Erythroblast (primary cell): ENCODE data around the gene ODF2.

Experiments
- GATA1 ChIP-seq: IDR thresholded peaks from 2 replicates; pipeline ENCODE4 v1.6.1; 2011; ENCODE audit warnings: low read depth, mild to moderate bottlenecking, control low read depth, low read length, moderate library complexity
- POLR2A ChIP-seq: IDR thresholded peaks from 2 replicates; pipeline ENCODE4 v1.6.1; 2011; ENCODE audit warnings: mild to moderate bottlenecking, low read length

DNA sequence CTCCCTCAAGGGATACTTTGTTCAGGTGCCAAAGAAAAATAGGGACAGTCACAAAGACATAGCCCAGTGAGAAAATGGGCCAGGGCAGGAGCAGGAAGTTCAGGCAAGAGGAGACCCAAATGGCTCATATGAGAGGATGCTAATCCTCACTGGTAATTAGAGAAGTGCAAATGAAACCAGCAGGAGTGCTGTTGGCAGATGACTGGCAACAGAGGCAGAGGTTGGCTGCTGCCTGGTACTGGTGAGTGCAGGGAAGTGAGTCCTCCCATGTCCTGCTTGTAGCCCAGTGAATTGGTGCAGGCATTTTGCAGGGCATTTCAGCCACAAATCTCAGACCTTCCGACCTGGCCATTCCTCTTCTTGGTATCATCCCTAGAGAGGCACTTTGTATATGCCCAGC is 23.5 kb downstream of the ODF2 start:
- TF ChIP-seq POLR2A = no peak
- no peak for TF ChIP-seq GATA1
